Keratinocyte (primary cell): ENCODE data around the gene DMKN. TPM values are rescaled to one million over a fixed set of nuclear protein-coding genes. Genes with fewer than 3 reads are reported as not detected.

Experiments
- DNase-seq: peaks from one replicate; pipeline ENCODE4 v3.0.0-alpha.2; 2011; ENCODE audit warnings: low read depth, missing footprints, low spot score
- FAIRE-seq: peaks from 2 replicates; lab custom pipeline; 2011; peaks lifted over from hg19 to GRCh38; lab: Jason Lieb, UNC
- H2AFZ ChIP-seq: 2 replicates; pipeline ENCODE4 v1.6.0; 2012; ENCODE audit warnings: low read length, control low read depth, inconsistent platforms; ENCODE audit not compliant: control insufficient read depth
- H3K27ac ChIP-seq: 2 replicates; pipeline ENCODE4 v1.5.1; 2011; ENCODE audit warnings: low read length; ENCODE audit not compliant: control insufficient read depth, insufficient read depth
- H3K27me3 ChIP-seq: 3 replicates; pipeline ENCODE4 v1.6.0; 2011; ENCODE audit warnings: low read length; ENCODE audit not compliant: control insufficient read depth, insufficient read depth; ENCODE audit errors: extremely low read depth
- H3K36me3 ChIP-seq, 2 experiments: 2 replicates in 1 of 2; 3 replicates in 1 of 2; pipeline ENCODE4 v1.5.1; 2011; ENCODE audit warnings: low read length in 2 of 2, mild to moderate bottlenecking in 1 of 2; ENCODE audit not compliant: control insufficient read depth in 2 of 2, insufficient read depth in 2 of 2; ENCODE audit errors: extremely low read depth in 1 of 2
- H3K4me1 ChIP-seq: 3 replicates; pipeline ENCODE4 v1.5.1; 2011; ENCODE audit warnings: low read length; ENCODE audit not compliant: control insufficient read depth, insufficient read depth; ENCODE audit errors: extremely low read depth
- H3K4me2 ChIP-seq: 3 replicates; pipeline ENCODE4 v1.6.0; 2011; ENCODE audit warnings: low read depth, low read length; ENCODE audit not compliant: control insufficient read depth, insufficient read depth; ENCODE audit errors: extremely low read depth
- H3K4me3 ChIP-seq, 3 experiments: fragments of 200-600 bp in 1 of 3; sonication (generic) in 1 of 3; 2 replicates in 2 of 3; 3 replicates in 1 of 3; pipeline ENCODE4 v1.5.1; 2011 to 2016; ENCODE audit warnings: low read length in 3 of 3, mild to moderate bottlenecking in 3 of 3, control low read depth in 2 of 3, inconsistent platforms in 1 of 3, low read depth in 1 of 3, mixed read lengths in 1 of 3, mixed run types in 1 of 3, moderate library complexity in 1 of 3; ENCODE audit not compliant: control insufficient read depth in 2 of 3, insufficient read depth in 2 of 3; ENCODE audit errors: extremely low read depth in 1 of 3
- H3K79me2 ChIP-seq: 2 replicates; pipeline ENCODE4 v1.6.0; 2012; ENCODE audit warnings: low read length; ENCODE audit not compliant: control insufficient read depth, insufficient read depth
- H3K9ac ChIP-seq: 3 replicates; pipeline ENCODE4 v1.6.0; 2011; ENCODE audit warnings: low read length; ENCODE audit not compliant: control insufficient read depth, insufficient read depth; ENCODE audit errors: extremely low read depth
- H3K9me1 ChIP-seq: 3 replicates; pipeline ENCODE4 v1.6.0; 2011; ENCODE audit warnings: low read length; ENCODE audit not compliant: control insufficient read depth, insufficient read depth; ENCODE audit errors: extremely low read depth
- H3K9me3 ChIP-seq: 2 replicates; pipeline ENCODE4 v1.5.1; 2012; ENCODE audit warnings: low read depth, low read length; ENCODE audit not compliant: control insufficient read depth
- H4K20me1 ChIP-seq: 3 replicates; pipeline ENCODE4 v1.6.0; 2011; ENCODE audit warnings: low read length; ENCODE audit not compliant: control insufficient read depth, insufficient read depth; ENCODE audit errors: extremely low read depth
- CTCF ChIP-seq, 3 experiments: IDR thresholded peaks in 1 of 3; conservative IDR thresholded peaks in 1 of 3; optimal IDR thresholded peaks in 1 of 3; 2 replicates in 2 of 3; 3 replicates in 1 of 3; pipeline versions ENCODE3 to v1.5.1; 2011; ENCODE audit warnings: low read length in 3 of 3, mild to moderate bottlenecking in 3 of 3, moderate library complexity in 2 of 3, control low read depth in 1 of 3, inconsistent platforms in 1 of 3; ENCODE audit not compliant: insufficient read depth in 2 of 3; ENCODE audit errors: extremely low read depth in 1 of 3
- EZH2 ChIP-seq: IDR thresholded peaks from one replicate; pipeline ENCODE4 v1.6.1; 2012; ENCODE audit warnings: inconsistent platforms, mild to moderate bottlenecking, low read length, moderate library complexity
- dilution Hi-C: fragments of 300-500 bp; cut with MboI; formaldehyde crosslinking; loops from one replicate; pipeline ENCODE4 v1.7.0; 2020; ENCODE audit warnings: low sequenced_read_pairs; ENCODE audit not compliant: extremely low pct_ligation_motif_present
- polyA minus RNA-seq, 3 experiments: library from RNA; depleted of rRNA, polyadenylated mRNA; stranded (reverse); fragments of >200 nt; gene quantifications; 1 replicate in 1 of 3; 2 replicates in 1 of 3; 3 replicates in 1 of 3; pipeline ENCODE4 v1.2.3, GENCODE V29; 2011
- polyA plus RNA-seq, 5 experiments: library from polyadenylated mRNA; depleted of rRNA in 3 of 5; stranded (reverse) in 3 of 5; stranded (forward) in 1 of 5; unstranded in 1 of 5; fragments of >200 nt; gene quantifications; 1 replicate in 1 of 5; 2 replicates in 3 of 5; 3 replicates in 1 of 5; pipeline versions ENCODE4 v1.2.1 to v1.2.3, GENCODE V29; 2011 to 2012; ENCODE audit warnings: missing spikeins in 2 of 5, low read depth in 1 of 5, low replicate concordance in 1 of 5

DMKN gene
- polyA plus RNA-seq (235 to 251 TPM (median 238 TPM) in 3 replicates), polyA minus RNA-seq (67.9 to 107 TPM (median 79.9 TPM) in 3 replicates)
- polyA plus RNA-seq (2011; ENCODE audit: low read depth): 1,638 TPM
- 150 and 195 TPM in 2 replicates for polyA plus RNA-seq (2011; cell fraction: cytosol; rRNA removed)
- 232 and 259 TPM in 2 replicates for polyA plus RNA-seq (2011; cell fraction: nucleus; rRNA removed)
- polyA plus RNA-seq (2012; ENCODE audit: low replicate concordance): 293 and 2,827 TPM in 2 replicates
- 101 TPM for polyA minus RNA-seq (2011; cell fraction: cytosol; rRNA and poly(A)+ RNA removed)
- polyA minus RNA-seq (2011; cell fraction: nucleus; rRNA and poly(A)+ RNA removed): 65.2 and 81.5 TPM in 2 replicates

- Histone ChIP-seq H3K27ac (no peak within 1 kb of the TSS), H3K27me3 (peaks cover 5% of the 10 kb centered on the region), H3K4me3 (no peak within 1 kb of the TSS), H3K36me3 (no peaks in the 10 kb centered on the region), H3K9ac (no peak within 1 kb of the TSS), H3K9me3 (no peaks in the 10 kb centered on the region), H3K4me1 (peaks cover 20% of the 10 kb centered on the region), H3K79me2 (peaks cover 7% of the 10 kb centered on the region), H3K9me1 (no peaks in the 10 kb centered on the region), H3K4me2 (no peak within 1 kb of the TSS), H4K20me1 (no peaks in the 10 kb centered on the region), H2AFZ (peak within 1 kb of the TSS; percentile 12)
- FAIRE-seq (no peak), DNase-seq (no peak)
- dilution Hi-C loops: no loop called here
- TF ChIP-seq CTCF (optimal IDR thresholded peaks at IDR 0.05 in 1 of 3, IDR thresholded peaks at IDR 0.05 in 1 of 3, conservative IDR thresholded peaks at IDR 0.05 in 1 of 3; ENCODE audit: extremely low read depth in 1 of 3, insufficient read depth in 2 of 3, low read length in 3 of 3) (peak; percentile 22 to 36 (median 27)), EZH2 (no peak)
Measured at GRCh38 chr19:35513628-35514281, at the start of gene DMKN. Gene DMKN, minus strand, starts transcription at chr19:35513649. Its CDS starts 174 bp downstream, at chr19:35513475.

- H3K36me3 ChIP-seq: no peaks in the 10 kb centered on the region
- DNase-seq (no peak), FAIRE-seq (no peak)
- no peak overlapping the region for H3K4me2 ChIP-seq
- peaks cover 23% of the 10 kb centered on the region for H3K27me3 ChIP-seq
- H3K9me1 ChIP-seq: no peaks in the 10 kb centered on the region
- TF ChIP-seq EZH2: no peak
- no peak for TF ChIP-seq CTCF (optimal IDR thresholded peaks at IDR 0.05 in 1 of 3, IDR thresholded peaks at IDR 0.05 in 1 of 3, conservative IDR thresholded peaks at IDR 0.05 in 1 of 3; ENCODE audit: extremely low read depth in 1 of 3, insufficient read depth in 2 of 3, low read length in 3 of 3)
- no peak overlapping the region for H3K4me3 ChIP-seq
- H4K20me1 ChIP-seq: no peaks in the 10 kb centered on the region
- no peaks in the 10 kb centered on the region for H3K9me3 ChIP-seq
- dilution Hi-C loops: no loop called here
- no peaks in the 10 kb centered on the region for H3K79me2 ChIP-seq
- H3K4me1 ChIP-seq: no peaks in the 10 kb centered on the region
- H3K27ac ChIP-seq: no peak overlapping the region
- H3K9ac ChIP-seq: no peak overlapping the region
- no peak overlapping the region for H2AFZ ChIP-seq
Measured at GRCh38 chr19:35562776-35563175, 49.3 kb upstream of the DMKN start.
